HG02852 (cell line): ENCODE measurements around the gene RANBP17.
"Not testable (repeated sequence)": the region's sequence is repeated elsewhere in the genome, so short reads cannot be mapped to it uniquely, and the experiment has no call there.

Source experiments
- ATAC-seq: cut with Tn5 transposase; IDR thresholded peaks from one replicate; pipeline ENCODE4 v1.9.1; 2021; ENCODE audit warnings: mild to moderate bottlenecking, moderate library complexity; ENCODE audit not compliant: unreplicated experiment

The RANBP17 gene

DNA sequence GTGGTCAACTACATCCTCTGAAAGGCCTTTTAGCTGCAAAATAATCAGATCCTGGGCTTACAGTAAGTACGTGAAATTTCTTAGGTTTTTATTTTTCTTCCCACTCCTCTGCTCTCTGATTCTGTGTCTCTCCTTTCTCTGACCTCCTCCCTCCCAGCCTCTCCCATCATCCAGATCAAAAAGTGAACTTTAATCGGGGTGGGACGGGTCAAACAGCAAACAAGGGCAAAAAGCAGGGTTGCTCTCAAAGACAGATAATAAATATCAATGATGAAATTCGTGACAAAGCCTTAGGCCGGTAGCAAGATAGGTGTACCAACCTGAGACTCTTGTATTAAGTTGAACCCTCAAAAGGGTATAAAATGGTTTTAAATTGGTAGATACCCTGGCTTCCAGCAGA is 76.1 kb downstream of the RANBP17 start:
- no peak for ATAC-seq

DNA sequence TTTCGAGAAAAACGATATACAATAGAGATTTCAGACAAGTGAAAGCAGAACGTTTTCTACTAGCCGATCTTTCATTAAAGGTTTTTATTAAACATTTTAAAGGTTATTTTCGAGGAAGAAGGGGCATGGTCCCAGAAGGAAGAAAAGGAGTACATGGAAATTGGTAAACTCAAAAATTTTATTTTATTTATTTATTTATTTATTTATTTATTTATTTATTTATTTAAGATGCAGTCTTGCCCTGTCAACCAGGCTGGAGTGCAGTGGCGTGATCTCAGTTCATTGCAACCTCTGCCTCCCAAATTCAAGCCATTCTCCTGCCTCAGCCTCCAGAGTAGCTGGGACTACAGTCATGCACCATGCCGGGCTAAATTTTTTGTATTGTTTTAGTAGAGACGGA is 77.4 kb downstream of the RANBP17 start:
- no peak for ATAC-seq

DNA sequence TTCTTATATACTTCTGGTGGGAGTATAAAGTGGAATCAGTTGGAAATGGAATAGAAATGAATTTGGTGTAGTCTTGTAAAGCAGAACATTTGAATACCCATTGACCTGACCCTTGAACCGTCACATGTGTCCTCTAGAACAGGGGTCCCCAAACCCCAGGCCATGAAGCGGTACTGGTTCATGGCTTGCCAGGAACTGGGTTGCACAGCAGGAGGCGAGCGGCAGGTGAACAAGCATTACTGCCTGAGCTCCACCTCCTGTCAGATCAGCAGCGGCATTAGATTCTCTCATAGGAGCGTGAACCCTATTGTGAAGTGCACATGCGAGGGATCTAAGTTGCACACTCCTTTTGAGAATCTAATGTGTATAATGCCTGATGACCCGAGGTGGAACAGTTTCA is 80.0 kb downstream of the RANBP17 start:
- no peak for ATAC-seq

DNA sequence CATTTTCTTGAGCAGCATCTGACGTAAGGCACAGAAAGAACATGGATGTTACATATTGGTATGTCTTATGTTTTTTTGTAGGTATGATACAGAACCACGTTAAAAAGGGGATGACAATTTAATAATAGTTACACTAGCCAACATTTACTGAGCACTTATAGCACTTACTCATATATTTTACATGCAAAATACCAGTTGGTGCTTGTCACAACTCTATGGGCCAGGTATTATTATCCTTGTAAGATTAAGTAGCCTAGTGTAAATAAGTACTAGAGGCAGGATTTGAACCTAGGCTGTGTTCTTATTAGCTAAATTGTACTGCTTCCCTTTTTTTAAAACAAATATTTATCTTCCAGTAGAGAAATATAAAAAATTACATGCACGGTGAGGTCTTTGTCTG is 83.5 kb downstream of the RANBP17 start:
- ATAC-seq, result no peak

DNA sequence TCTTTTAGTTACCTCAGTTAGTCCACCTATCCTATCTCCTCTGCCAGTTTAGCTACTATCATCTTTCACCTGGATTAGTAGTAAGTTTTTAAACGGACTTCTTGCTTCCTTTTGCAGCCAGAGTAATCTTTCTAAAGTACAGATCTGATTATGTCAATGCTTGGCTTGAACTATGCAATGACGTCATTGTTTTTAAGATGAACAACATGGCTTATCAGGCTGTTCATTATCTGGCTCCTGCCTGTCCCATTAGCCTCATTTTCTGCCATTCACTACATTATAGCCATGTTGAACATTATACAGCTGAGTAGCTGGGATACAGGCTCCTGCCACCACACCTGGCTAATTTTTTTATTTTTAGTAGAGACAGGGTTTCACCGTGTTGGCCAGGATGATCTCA is 98.7 kb downstream of the RANBP17 start:
- ATAC-seq, result no peak

DNA sequence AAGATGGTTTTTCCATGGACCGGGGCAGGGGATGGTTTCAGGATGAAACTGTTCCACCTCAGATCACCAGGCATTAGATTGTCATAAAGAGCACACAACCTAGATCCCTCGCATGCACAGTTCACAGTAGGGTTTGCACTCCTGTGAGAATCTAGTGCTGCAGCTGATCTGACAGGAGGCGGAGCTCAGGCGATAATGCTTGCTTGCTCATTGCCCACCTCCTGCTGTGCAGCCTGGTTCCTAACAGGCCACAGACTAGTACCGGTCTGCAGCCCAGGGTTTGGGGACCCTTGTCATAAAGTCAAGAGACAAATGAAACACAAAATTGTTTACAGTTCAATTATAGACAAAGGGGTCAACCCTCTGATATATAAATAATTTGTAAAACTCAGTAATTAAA is 101.7 kb downstream of the RANBP17 start:
- no peak for ATAC-seq

DNA sequence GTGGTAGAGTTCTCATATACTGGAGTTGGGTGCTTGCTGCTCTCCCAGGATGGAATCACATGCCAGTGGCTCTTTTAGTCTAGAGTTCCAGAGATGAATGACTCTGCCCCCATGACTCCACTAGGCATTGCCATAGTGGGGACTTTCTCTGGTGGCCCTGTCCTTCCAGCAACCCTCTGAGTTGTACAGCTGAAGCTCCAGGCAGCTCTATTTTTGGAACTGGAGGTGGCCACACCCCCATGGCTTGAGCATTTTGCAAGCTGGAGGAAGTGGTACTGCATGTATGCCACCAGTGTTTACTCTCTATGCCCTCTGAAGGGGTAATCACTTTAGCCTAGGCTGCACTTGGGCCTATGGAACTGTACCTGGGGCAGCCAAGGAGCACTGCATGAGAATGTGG is 112.6 kb downstream of the RANBP17 start:
- no peak for ATAC-seq

DNA sequence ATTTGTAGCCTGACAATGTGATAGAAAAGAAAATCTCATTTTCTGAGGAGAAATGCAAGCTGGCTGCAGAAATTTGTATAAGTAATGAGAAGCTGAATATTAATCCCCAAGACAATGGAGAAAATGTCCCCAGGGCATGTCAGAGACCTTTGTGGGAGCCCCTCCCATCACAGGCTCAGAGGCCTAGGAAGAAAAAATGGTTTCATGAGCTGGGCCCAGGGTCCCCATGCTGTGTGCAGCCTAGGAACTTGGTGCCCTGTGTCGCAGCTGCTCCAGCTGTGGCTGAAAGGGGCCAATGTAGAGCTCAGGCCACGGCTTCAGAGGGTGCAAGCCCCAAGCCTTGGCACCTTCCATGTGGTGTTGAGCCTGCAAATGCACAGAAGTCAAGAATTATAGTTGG is 118.4 kb downstream of the RANBP17 start:
- ATAC-seq, result not testable (repeated sequence)

DNA sequence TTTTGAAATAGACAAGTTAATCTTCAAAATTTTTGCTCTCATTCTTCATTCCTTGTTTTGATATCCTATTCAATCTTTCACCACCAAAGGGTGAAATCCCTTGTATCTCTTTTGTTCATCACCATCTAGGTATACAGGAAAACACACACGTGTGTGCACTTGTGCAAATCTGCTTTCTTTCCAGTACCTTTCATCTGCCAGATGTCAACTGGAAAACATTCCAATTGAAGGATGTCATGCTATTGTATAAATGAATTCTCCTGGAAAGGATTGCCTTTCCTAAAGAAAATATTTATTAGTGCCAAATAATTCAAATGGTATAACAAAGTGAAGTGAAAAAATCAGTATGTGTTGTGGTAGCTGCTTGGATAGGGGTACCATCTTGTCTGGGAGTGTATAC is 123.7 kb downstream of the RANBP17 start:
- ATAC-seq, result no peak

DNA sequence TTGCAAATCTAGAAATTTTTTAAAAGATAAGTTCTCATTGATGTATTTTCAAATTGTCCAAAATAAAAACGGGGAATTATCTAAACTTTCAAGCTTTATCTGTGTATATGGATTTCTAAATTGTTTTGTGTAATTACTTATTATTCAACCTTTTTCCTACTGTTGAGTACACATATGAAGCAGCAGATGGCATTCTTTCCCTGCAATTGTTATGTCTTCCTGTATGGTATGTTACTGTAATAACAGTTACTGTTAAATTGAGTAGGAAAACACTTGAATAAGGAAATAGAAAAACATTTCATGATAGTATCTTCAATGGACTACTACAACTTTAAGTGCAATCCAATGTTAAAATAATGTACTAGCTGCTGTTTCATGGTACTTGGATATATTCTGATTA is 124.8 kb downstream of the RANBP17 start:
- ATAC-seq, result no peak

DNA sequence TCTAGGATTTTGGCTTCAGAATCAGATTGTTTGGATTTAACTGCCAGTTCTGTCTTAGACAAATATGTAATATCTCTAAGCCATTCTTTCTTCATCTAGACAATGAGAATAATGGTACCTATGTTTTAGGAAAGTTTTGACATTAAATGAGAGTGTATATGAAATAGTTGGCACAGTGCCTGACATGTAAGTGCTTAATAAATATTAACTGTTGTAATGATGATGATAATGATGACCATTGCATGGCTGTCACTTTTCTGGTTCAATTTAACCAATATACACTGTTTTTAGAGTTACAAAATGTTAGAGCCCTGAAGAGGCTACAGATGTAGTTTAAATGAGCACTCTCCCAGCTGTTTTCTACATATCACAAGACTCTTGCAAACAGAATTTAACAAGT is 131.7 kb downstream of the RANBP17 start:
- ATAC-seq, result no peak

DNA sequence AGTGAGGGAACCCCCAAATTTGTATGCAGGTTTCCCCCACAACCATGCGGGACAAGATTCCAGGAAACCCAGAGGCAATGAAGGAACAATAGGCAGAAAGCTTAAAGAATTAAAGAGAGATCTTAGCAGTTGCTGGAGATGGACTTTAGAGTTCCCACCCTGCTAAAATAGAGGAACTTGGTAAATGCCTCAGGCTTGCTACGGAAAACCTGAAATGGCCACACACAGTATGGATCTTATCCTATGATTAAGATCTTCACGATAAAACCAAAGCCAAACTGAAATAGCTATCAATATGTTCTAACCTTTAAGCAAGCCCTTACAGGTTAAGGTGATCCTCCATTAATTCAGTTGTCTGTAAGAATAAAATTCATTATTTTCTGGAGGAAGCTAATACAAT is 148.3 kb downstream of the RANBP17 start:
- ATAC-seq, result no peak

DNA sequence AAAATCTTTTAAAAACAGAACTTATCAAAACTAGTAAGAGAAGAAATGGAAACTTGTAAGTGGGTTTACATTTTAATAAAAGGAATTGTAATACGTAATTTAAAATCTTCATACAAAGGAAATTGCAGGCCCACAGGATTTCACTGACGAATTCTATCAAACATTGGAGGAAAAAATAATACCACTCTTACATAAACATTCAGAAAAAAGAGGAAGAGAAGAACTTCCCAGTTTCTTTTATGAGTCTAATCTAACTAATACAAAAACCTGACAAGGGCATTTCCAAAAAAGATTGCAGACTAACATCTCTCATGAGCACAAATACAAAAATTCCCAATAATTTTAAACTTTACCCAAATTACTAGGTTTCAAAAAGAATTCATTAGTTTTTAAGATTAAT is 149.0 kb downstream of the RANBP17 start:
- no peak for ATAC-seq

DNA sequence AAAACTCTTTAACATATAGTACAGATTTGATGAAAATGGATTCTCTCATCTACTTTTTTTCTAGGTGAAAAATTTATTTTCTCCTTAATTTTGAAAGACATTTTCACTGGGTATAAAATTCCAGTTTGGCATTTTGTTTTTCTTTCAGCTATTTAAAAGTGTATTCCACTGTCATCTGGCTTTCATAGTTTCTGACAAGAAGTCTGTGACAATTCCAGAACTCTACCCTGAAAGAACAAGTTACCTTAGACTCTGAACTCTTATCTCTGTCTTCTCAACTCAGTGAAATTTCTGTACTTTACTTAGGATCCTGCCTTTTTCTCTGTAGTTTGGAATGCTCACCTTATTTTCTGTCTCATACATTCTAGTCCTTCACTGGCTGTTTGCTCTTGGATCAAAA is 161.7 kb downstream of the RANBP17 start:
- no peak for ATAC-seq

DNA sequence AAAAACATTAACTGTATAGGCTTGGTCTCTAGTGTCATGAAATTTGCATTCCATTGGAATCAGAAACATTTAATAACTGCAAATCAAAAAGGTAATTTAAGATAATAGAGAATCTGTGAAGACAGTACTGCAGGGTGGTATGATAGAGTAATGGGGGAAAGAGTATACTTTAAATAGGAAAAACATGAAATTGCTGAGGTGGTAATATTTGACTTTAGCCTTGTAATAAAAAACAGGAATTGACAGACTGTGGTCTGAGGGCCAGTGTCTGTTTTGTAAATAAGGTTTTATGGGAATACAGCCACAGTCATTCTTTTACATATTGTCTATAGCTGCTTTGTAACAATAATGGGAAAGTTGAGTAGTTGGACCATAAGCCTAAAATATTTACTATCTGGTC is 162.3 kb downstream of the RANBP17 start:
- ATAC-seq, result no peak

DNA sequence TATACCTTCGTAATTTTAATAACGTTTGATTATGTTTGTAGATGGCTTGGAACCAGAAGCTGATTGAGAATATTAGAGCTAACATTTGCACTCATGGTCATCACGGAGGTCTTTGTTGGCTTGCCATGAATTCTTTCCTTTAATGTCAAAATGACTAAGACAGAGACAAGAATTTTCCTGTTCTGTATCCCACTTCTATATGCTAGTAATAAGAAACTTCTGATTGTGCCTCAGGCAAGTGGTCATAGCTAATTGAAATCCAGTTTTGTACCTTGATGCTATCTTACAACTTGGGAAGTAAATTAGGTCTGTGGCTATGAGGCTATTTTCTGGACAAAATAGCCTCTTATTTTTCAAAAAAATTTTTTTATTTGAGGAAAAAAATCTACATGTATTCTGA is 167.6 kb downstream of the RANBP17 start:
- ATAC-seq, result no peak

DNA sequence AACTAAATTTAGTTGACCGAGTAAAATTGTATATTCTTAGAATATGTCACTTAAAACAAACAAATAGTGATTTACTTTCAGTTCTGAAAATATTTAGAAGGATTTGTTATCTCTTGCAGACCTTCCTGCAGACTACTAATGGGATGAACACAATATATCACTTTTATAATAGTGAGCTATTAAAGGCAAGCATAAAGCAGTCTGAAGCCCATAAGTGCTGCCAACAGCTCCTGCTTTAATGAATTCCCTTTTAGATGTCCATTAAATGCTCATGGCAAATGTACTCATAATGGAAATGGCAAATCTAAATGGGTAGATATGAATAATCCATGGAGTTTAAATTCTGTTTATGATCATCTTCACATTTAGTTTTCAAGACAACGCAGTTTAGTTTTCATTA is 170.2 kb downstream of the RANBP17 start:
- no peak for ATAC-seq

DNA sequence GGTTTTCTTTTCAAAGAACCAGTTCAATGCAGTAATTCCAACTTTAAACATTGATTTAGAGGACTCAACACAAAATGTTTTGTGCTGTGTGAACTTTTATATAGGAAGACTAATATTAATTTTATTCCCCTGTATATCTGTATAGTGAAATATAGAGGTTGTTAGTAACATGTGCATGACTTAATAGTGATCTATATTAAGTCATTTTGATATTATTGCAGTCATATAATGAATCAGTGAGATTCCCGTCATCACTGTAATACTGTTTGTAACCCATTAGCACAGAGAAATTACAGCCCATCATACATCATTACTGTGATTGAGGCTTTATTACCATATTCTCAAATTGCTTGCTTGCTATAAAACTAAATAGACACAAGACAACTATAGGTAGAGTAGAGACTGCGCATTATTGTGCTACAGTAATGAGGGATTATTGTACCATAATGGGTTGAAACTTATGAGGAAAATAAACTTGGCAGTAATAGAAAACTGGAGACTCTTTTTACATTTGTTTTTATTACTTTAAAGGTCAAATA is 170.7 kb downstream of the RANBP17 start:
- no peak for ATAC-seq

DNA sequence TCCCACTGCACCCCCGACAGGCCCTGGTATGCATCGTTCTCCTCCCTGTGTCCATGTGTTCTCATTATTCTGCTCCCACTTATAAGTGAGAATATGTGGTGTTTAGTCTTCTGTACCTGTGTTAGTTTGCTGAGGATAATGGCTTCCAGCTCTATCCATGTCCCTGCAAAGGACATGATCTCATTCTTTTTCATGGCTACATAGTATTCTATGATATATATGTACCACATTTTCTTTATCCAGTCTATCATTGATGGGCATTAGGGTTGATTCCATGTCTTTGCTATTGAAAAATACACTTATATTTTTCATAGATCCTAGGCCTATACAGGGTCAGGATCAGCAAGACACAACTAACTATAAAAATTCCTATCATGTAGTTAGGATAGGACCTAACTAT is 180.1 kb downstream of the RANBP17 start:
- not testable (repeated sequence) for ATAC-seq

DNA sequence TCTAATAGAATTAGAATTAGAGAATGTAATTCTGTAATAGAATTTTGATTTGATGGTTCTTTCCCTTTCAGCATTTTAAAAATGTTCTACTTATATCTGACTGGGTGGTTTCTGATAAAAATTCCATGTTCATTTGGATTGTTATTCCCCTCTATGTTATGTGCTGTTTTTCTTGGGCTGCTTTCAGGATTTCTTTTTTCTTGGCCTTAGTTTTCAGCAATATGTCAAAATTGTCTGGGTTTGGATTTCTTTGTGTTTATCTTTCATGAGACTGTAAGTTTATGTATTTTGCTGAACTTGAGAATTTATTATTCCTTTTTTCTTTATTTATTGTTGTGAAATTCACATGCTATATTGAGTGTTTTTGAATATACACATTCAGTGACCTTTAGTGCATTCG is 189.1 kb downstream of the RANBP17 start:
- no peak for ATAC-seq

DNA sequence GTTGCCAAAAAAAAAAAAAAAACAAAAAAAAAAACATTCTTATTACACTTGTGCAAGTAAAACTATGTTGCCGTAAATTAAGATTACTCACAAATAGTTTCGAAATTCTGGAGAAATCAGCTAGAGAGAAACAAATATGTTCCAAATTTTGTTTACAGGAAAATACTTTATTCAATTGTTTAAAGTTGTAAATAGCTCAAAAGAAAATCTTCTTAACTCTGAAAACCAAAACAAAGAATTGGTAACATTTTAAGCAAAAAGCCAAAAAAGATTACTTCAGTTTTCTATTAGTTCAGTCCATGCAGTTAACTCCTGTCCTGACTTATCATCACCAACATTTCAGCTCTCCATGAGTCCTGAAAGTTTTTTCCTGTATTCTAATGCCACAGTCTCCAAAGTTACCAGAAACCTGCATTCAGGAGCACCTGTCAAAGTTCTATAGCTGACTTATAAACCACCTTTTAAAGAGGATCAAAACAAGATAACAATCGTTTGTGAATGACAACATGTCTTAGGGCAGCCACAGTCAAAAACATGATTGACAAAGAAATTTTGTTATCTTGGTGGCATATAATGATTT is 194.1 kb downstream of the RANBP17 start:
- no peak for ATAC-seq

DNA sequence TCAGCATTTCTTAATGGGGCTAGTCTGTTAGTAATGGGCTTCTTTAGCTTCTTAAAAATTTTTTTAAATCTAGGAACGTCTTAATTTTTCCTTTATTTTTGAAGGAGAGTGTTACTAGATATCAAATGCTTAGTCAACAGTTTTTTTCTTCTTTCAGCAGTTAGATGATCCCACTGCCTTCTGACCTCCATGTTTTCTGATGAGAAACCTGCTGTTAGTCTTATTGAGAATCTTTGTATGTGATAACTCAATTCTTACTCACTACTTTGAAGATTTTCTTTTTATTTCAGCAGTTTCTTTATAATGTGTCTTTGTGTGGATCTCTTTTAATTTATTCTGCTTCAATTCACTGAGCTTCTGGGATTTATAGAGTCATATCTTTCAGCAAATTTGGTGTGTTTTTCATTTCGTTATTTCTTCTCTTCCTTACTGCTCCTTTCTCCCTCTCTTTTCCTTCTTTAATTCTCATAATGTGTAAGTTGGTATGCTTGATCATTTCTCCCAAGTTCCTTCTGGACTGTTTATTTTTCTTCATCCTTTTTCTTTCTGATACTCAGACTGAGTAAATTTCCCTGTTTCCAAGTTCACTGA is 205.8 kb downstream of the RANBP17 start:
- ATAC-seq, result no peak

DNA sequence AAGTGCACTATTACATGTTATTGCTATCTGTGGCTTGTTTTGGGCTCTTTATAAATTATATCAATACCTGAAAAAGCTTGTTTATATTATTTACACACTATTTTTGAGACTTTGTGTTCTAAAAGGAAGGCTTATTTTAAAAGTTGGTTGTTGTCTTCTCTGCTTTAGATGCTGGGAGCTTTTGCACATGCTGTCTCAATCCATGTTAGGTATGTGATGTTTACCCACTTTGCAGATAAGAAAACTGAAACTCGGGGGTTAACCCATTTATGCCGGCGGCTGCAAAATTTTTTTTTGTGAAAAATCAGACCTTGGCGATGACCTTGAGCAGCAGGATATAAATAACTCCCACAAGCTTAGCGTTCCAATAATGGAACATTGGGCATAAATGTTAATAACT is 212.9 kb downstream of the RANBP17 start:
- no peak for ATAC-seq
